ENCODE measurements around the gene INSIG2. TPM values are rescaled to one million over a fixed set of nuclear protein-coding genes. Genes with fewer than 3 reads are reported as not detected.
A peak's percentile ranks its signal among the peaks of the same experiment; 100 is the strongest.

INSIG2 gene
- polyA plus RNA-seq, 1 of the 3 experiments (the other 2 are of a cell fraction): 8.7 TPM

DNA sequence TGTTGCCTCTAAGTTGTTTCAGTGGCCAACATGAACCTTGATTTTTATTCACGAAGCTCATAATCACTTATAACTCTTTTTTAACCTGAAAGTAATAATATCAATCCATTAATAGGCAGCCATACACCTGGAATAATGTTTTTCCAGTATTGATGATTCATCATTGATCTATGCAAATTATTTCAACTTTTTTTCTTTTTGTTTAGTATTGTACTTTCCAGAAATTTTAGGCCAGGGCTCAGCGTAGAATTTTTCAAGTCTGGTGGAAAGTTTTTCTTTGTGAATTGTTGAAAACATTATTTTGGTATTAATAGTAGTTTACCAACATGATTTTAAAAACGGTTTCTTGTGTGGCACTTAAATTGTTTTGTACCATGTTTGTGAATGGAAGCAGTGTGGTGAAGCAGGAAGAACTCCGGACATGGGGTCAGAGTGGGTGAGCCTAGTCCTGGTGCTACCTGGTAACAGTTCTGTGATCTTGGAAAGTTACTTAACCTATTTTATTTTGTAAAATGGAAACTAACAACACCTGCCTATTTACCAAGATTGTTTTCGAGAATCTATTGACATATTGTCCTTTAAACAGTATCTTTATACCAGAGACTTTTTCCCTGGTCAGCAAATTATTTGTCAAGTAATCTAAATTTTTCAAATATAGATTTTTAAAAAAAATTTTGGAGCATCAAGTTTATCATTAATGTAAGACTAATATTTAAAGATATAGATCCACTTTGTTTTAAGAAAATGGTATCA, 2.3 kb downstream of the INSIG2 start:
- Histone ChIP-seq H3K27me3 (ENCODE audit: insufficient read depth) (no peaks in the 10 kb centered on the region), H3K4me2 (peak overlapping the region; percentile 82; the same call in 1 of the 2 replicates), H4K20me1 (ENCODE audit: insufficient read depth) (peaks cover 7% of the 10 kb centered on the region; the same call in 1 of the 2 replicates), H3K4me3 (ENCODE audit: low read depth in 2 of 2, low read length in 1 of 2) (no peak overlapping the region), H3K9me3 (no peaks in the 10 kb centered on the region), H3K27ac (ENCODE audit: low read depth in 2 of 2, low read length in 1 of 2) (no peak overlapping the region), H3K4me1 (ENCODE audit: control insufficient read depth in 1 of 2, insufficient read depth in 2 of 2, low read depth in 1 of 2, low read length in 1 of 2) (peaks cover 0 to 15% of the 10 kb centered on the region in 2 experiments; a peak in 2 of 4 replicates), H3K9me2 (no peaks in the 10 kb centered on the region), H3F3A (replicated peaks; ENCODE audit: insufficient read depth) (no peaks in the 10 kb centered on the region), H3K9ac (no peak overlapping the region), H3K79me2 (ENCODE audit: insufficient read depth) (peaks cover 42% of the 10 kb centered on the region), H3K36me3 (replicated peaks in 1 of 2; ENCODE audit: control insufficient read depth in 1 of 2, insufficient read depth in 2 of 2, low read length in 1 of 2) (no peaks in the 10 kb centered on the region), H2AFZ (ENCODE audit: low read depth) (no peak overlapping the region)
- 76% methylated on average over 5 of the region's 5 CpGs for WGBS (ENCODE audit: low lambda C conversion rate)
- TF ChIP-seq ELF1 (IDR thresholded peaks at IDR 0.05): no peak
- TF ChIP-seq, protein P1, sequence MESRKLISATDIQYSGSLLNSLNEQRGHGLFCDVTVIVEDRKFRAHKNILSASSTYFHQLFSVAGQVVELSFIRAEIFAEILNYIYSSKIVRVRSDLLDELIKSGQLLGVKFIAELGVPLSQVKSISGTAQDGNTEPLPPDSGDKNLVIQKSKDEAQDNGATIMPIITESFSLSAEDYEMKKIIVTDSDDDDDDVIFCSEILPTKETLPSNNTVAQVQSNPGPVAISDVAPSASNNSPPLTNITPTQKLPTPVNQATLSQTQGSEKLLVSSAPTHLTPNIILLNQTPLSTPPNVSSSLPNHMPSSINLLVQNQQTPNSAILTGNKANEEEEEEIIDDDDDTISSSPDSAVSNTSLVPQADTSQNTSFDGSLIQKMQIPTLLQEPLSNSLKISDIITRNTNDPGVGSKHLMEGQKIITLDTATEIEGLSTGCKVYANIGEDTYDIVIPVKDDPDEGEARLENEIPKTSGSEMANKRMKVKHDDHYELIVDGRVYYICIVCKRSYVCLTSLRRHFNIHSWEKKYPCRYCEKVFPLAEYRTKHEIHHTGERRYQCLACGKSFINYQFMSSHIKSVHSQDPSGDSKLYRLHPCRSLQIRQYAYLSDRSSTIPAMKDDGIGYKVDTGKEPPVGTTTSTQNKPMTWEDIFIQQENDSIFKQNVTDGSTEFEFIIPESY (IDR thresholded peaks at IDR 0.05; ENCODE audit: borderline replicate concordance, low read depth): no peak
- TF ChIP-seq MEF2A (IDR thresholded peaks at IDR 0.05; ENCODE audit: borderline replicate concordance, low read depth): no peak
- TF ChIP-seq FOXJ3 (CRISPR knock-in tag; IDR thresholded peaks at IDR 0.05): no peak
- no peak for TF ChIP-seq IRF3 (IDR thresholded peaks at IDR 0.05; ENCODE audit: low read depth, low read length)
- TF ChIP-seq CTCF (IDR thresholded peaks at IDR 0.05): no peak
- no peak for TF ChIP-seq EP300 (IDR thresholded peaks at IDR 0.05; ENCODE audit: borderline replicate concordance in 1 of 2, low read depth in 1 of 2, low read length in 1 of 2)
- TF ChIP-seq CHD2 (IDR thresholded peaks at IDR 0.05; ENCODE audit: low read length, partially characterized antibody): no peak
- TF ChIP-seq RAD21 (IDR thresholded peaks at IDR 0.05; ENCODE audit: low read length): no peak
- TF ChIP-seq USF2 (IDR thresholded peaks at IDR 0.05; ENCODE audit: borderline replicate concordance, low read depth, low read length): no peak
- ChIA-PET POLR2A (interaction anchor here (1.2 kb wide), 1 partner anchor 84 kb away, joined by 3 read pairs; no protein-coding TSS in a partner anchor), CTCF (interaction anchor here (1.1 to 1.4 kb wide), 4 partner anchors 9 to 44 kb away, joined by 3 to 6 read pairs (median 4); no protein-coding TSS in a partner anchor)
- DNase-seq: no peak
